Endothelial cell of umbilical vein (primary cell): ENCODE measurements around the gene CTDP1. TPM values are rescaled to one million over a fixed set of nuclear protein-coding genes. Genes with fewer than 3 reads are reported as not detected.

Experiments
- BruUV-seq: library from RNA; stranded (reverse); fragments of 400-500 nt; replicated peaks from 2 replicates; lab custom pipeline; 2021; lab: Mats Ljungman, UMichigan
- CTCF ChIA-PET: fragments of 300-600, 350-600 bp; sonication (Branson Sonifier 250); formaldehyde crosslinking; loops from one replicate; lab custom pipeline; 2021; ENCODE audit warnings: antibody characterized with exemption, inconsistent platforms; lab: Charles Lee
- POLR2A ChIA-PET: fragments of 300-600, 350-600 bp; sonication (Branson Sonifier 250); formaldehyde crosslinking; loops from one replicate; lab custom pipeline; 2021; ENCODE audit warnings: antibody characterized with exemption, inconsistent platforms; lab: Charles Lee
- DNase-seq: peaks from one replicate; pipeline ENCODE4 v3.0.0-alpha.2; 2011; ENCODE audit warnings: low read depth, low spot score
- FAIRE-seq: peaks from 2 replicates; lab custom pipeline; 2011; peaks lifted over from hg19 to GRCh38; lab: Jason Lieb, UNC
- H2AFZ ChIP-seq: 2 replicates; pipeline ENCODE4 v1.6.0; 2012; ENCODE audit warnings: low read depth, low read length, control low read depth, inconsistent platforms
- H3K27ac ChIP-seq: 2 replicates; pipeline ENCODE4 v1.5.1; 2011; ENCODE audit warnings: low read depth, mild to moderate bottlenecking, control low read depth, low read length, moderate library complexity; ENCODE audit not compliant: insufficient read depth
- H3K27me3 ChIP-seq, 2 experiments: 2 replicates each; pipeline versions ENCODE4 v1.6.0 to v1.6.1; 2011; ENCODE audit warnings: low read length in 2 of 2, mixed read lengths in 1 of 2; ENCODE audit not compliant: control insufficient read depth in 2 of 2, insufficient read depth in 2 of 2
- H3K36me3 ChIP-seq, 2 experiments: 2 replicates in 1 of 2; 3 replicates in 1 of 2; pipeline ENCODE4 v1.5.1; 2011; ENCODE audit warnings: low read length in 2 of 2, mild to moderate bottlenecking in 1 of 2, moderate library complexity in 1 of 2; ENCODE audit not compliant: control insufficient read depth in 2 of 2, insufficient read depth in 2 of 2; ENCODE audit errors: extremely low read depth in 1 of 2
- H3K4me1 ChIP-seq: 3 replicates; pipeline ENCODE4 v1.5.1; 2011; ENCODE audit warnings: mild to moderate bottlenecking, low read length; ENCODE audit not compliant: control insufficient read depth, insufficient read depth; ENCODE audit errors: extremely low read depth
- H3K4me2 ChIP-seq: 2 replicates; pipeline ENCODE4 v1.6.1; 2011; ENCODE audit warnings: low read length, control low read depth, mixed read lengths; ENCODE audit not compliant: insufficient read depth
- H3K4me3 ChIP-seq, 3 experiments: fragments of 200-600 bp in 1 of 3; sonication (generic), shearing (Covaris generic) in 1 of 3; replicated peaks in 1 of 3; 2 replicates each; pipeline ENCODE4 v1.5.1; 2011 to 2016; ENCODE audit warnings: control low read depth in 3 of 3, low read length in 3 of 3, mild to moderate bottlenecking in 2 of 3, inconsistent platforms in 1 of 3, low read depth in 1 of 3, moderate library complexity in 1 of 3; ENCODE audit not compliant: insufficient read depth in 1 of 3
- H3K79me2 ChIP-seq: 2 replicates; pipeline ENCODE4 v1.6.0; 2012; ENCODE audit warnings: low read length, inconsistent platforms; ENCODE audit not compliant: control insufficient read depth, insufficient read depth
- H3K9ac ChIP-seq: replicated peaks from 2 replicates; pipeline ENCODE3; 2011; ENCODE audit warnings: low read length, control low read depth; ENCODE audit not compliant: insufficient read depth; ENCODE audit errors: extremely low read depth
- H3K9me1 ChIP-seq: replicated peaks from 3 replicates; pipeline ENCODE4 v1.6.0; 2011; ENCODE audit warnings: mild to moderate bottlenecking, low read length; ENCODE audit not compliant: control insufficient read depth, insufficient read depth; ENCODE audit errors: extremely low read depth
- H3K9me3 ChIP-seq: replicated peaks from 2 replicates; pipeline ENCODE4 v1.5.1; 2012; ENCODE audit warnings: low read length, inconsistent platforms; ENCODE audit not compliant: control insufficient read depth, insufficient read depth
- H4K20me1 ChIP-seq: replicated peaks from 2 replicates; pipeline ENCODE3; 2011; ENCODE audit warnings: mild to moderate bottlenecking, low read length; ENCODE audit not compliant: control insufficient read depth, insufficient read depth; ENCODE audit errors: extremely low read depth
- EZH2 ChIP-seq: IDR thresholded peaks from 2 replicates; pipeline ENCODE4 v1.6.1; 2012; ENCODE audit warnings: borderline replicate concordance, low read depth, mild to moderate bottlenecking, moderate library complexity, low read length, inconsistent platforms; ENCODE audit not compliant: severe bottlenecking
- FOS ChIP-seq: IDR thresholded peaks from 2 replicates; pipeline ENCODE4 v1.6.1; 2011; ENCODE audit warnings: mild to moderate bottlenecking, low read length, moderate library complexity, borderline replicate concordance; ENCODE audit not compliant: insufficient read depth
- GATA2 ChIP-seq: IDR thresholded peaks from 2 replicates; pipeline ENCODE4 v1.7.0; 2011; ENCODE audit warnings: low read depth, mild to moderate bottlenecking, moderate library complexity, mixed read lengths, low read length; ENCODE audit not compliant: insufficient read length, insufficient read depth
- JUN ChIP-seq: IDR thresholded peaks from 2 replicates; pipeline ENCODE4 v1.6.1; 2011; ENCODE audit warnings: borderline replicate concordance, low read depth; ENCODE audit not compliant: insufficient read length, insufficient read depth
- MYC ChIP-seq: IDR thresholded peaks from one replicate; pipeline ENCODE4 v1.6.1; 2011; ENCODE audit warnings: mild to moderate bottlenecking, low read depth, low read length
- POLR2A ChIP-seq: IDR thresholded peaks from 2 replicates; pipeline ENCODE4 v1.6.1; 2012; ENCODE audit warnings: low read depth, mild to moderate bottlenecking, control low read depth, low read length
- POLR2AphosphoS5 ChIP-seq: IDR thresholded peaks from 2 replicates; pipeline ENCODE4 v1.6.1; 2012; ENCODE audit warnings: low read depth, mild to moderate bottlenecking, control low read depth, low read length, moderate library complexity; ENCODE audit not compliant: insufficient read depth
- dilution Hi-C: fragments of 300-500 bp; cut with MboI; formaldehyde crosslinking; loops from one replicate; pipeline ENCODE4 v1.15.0; 2019; ENCODE audit warnings: low sequenced_read_pairs; ENCODE audit not compliant: extremely low pct_ligation_motif_present
- intact Hi-C: fragments of 100-400 bp; cut with micrococcal nuclease; formaldehyde crosslinking; loops from one replicate; pipeline ENCODE4 v1.10.0; 2022
- polyA plus RNA-seq, 4 experiments: library from polyadenylated mRNA; depleted of rRNA in 3 of 4; stranded (reverse) in 3 of 4; unstranded in 1 of 4; fragments of >200 nt; gene quantifications; 2 replicates each; pipeline versions ENCODE4 v1.2.1 to v1.2.3, GENCODE V29; 2011 to 2012; ENCODE audit warnings: missing spikeins in 1 of 4
- total RNA-seq: library from RNA; stranded (reverse); gene quantifications from 2 replicates; pipeline ENCODE4 v1.2.3, GENCODE V29; 2021
- TF ChIP-seq, protein P1 (sequence below): IDR thresholded peaks from 2 replicates; pipeline ENCODE4 v1.6.1; 2011; ENCODE audit not compliant: insufficient read depth, insufficient read length
- TF ChIP-seq, protein P2 (sequence below), 2 donors: IDR thresholded peaks; 1 replicate in 1 of 2; 2 replicates in 1 of 2; pipeline ENCODE4 v1.5.1; 2011; ENCODE audit warnings: low read length in 2 of 2, mild to moderate bottlenecking in 2 of 2, moderate library complexity in 2 of 2, control low read depth in 1 of 2, inconsistent platforms in 1 of 2, low read depth in 1 of 2; ENCODE audit not compliant: insufficient read depth in 1 of 2; ENCODE audit errors: extremely low read depth in 1 of 2

Gene CTDP1
- total and polyA plus RNA-seq, 2 donors (not counting 3 experiments of a cell fraction or from before 2014, with no cell fraction given), result 15.3 to 27.6 TPM

DNA sequence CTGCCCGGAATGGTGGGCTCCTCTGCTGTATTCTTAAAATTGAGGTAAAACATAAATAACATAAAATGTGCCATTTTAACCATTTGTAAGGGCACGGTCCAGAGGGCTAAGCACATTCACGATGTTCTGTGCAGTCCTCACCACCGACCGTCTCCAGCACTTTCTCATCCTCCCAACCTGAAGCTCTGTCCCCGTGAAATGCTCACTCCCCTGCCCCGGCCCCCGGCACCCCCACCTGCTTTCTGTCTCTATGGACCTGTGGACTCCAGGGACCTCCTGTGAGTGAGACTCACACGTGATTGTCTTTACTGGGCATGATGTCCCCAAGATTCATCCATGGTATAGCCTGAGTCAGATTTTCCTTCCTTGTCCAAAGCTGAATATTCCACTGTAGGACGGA lies 38.7 kb upstream of the CTDP1 start:
- dilution Hi-C loops (no loop called here), intact Hi-C loops (no loop called here)
- Histone ChIP-seq H3K9ac (no peak overlapping the region), H3K4me1 (no peaks in the 10 kb centered on the region), H4K20me1 (no peaks in the 10 kb centered on the region), H3K4me2 (no peak overlapping the region), H3K4me3 (no peak overlapping the region), H2AFZ (no peak overlapping the region), H3K9me3 (no peaks in the 10 kb centered on the region), H3K27ac (no peak overlapping the region), H3K36me3 (no peaks in the 10 kb centered on the region), H3K27me3 (peaks cover 4 to 14% of the 10 kb centered on the region in 2 experiments), H3K9me1 (no peaks in the 10 kb centered on the region), H3K79me2 (no peaks in the 10 kb centered on the region)
- TF ChIP-seq FOS (no peak), GATA2 (no peak), EZH2 (no peak), POLR2A (no peak), JUN (no peak), POLR2AphosphoS5 (no peak), MYC (no peak)
- TF ChIP-seq, protein P1, sequence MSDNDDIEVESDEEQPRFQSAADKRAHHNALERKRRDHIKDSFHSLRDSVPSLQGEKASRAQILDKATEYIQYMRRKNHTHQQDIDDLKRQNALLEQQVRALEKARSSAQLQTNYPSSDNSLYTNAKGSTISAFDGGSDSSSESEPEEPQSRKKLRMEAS, result no peak
- TF ChIP-seq, protein P2, sequence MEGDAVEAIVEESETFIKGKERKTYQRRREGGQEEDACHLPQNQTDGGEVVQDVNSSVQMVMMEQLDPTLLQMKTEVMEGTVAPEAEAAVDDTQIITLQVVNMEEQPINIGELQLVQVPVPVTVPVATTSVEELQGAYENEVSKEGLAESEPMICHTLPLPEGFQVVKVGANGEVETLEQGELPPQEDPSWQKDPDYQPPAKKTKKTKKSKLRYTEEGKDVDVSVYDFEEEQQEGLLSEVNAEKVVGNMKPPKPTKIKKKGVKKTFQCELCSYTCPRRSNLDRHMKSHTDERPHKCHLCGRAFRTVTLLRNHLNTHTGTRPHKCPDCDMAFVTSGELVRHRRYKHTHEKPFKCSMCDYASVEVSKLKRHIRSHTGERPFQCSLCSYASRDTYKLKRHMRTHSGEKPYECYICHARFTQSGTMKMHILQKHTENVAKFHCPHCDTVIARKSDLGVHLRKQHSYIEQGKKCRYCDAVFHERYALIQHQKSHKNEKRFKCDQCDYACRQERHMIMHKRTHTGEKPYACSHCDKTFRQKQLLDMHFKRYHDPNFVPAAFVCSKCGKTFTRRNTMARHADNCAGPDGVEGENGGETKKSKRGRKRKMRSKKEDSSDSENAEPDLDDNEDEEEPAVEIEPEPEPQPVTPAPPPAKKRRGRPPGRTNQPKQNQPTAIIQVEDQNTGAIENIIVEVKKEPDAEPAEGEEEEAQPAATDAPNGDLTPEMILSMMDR (IDR thresholded peaks at IDR 0.05; ENCODE audit: extremely low read depth in 1 of 2, insufficient read depth in 1 of 2, low read depth in 1 of 2, low read length in 2 of 2), result no peak
- BruUV-seq, result no TSS peak
- FAIRE-seq (no peak), DNase-seq (no peak)
- CTCF ChIA-PET, result interaction anchor here (0.9 kb wide), 1 partner anchor 111 kb away, joined by 3 read pairs; no protein-coding TSS in a partner anchor
- POLR2A ChIA-PET, result no interaction called here
